ENCODE measurements around the gene SYNE2. TPM values are rescaled to one million over a fixed set of nuclear protein-coding genes. Genes with fewer than 3 reads are reported as not detected.
A peak's percentile ranks its signal among the peaks of the same experiment; 100 is the strongest.

SYNE2 gene
- total RNA-seq, 1 experiment from 2014 or later = 37.5 TPM

GRCh38 chr14:63893701-63894458 is 41.1 kb downstream of the SYNE2 start:
- Histone ChIP-seq H3K9me3 (ENCODE audit: control insufficient read depth, insufficient read depth, low read depth, low read length) (no peaks in the 10 kb centered on the region), H3K4me3 (ENCODE audit: low read depth in 2 of 2, low read length in 2 of 2) (peak overlapping the region in 1 of 2 experiments; percentile 26; a peak in 2 of 4 replicates), H3K36me3 (ENCODE audit: control insufficient read depth, insufficient read depth, low read length) (no peaks in the 10 kb centered on the region), H3K4me1 (ENCODE audit: control insufficient read depth, insufficient read depth, low read length) (peaks cover 65% of the 10 kb centered on the region), H3K27me3 (ENCODE audit: control insufficient read depth, insufficient read depth, low read length) (no peaks in the 10 kb centered on the region), H3K27ac (ENCODE audit: low read length) (peak overlapping the region; percentile 81)
- in situ Hi-C loops (cut with HindIII; ENCODE audit: low pct_unique_long_range_greater_than_20kb, low sequenced_read_pairs) (no loop called here), intact Hi-C loops (cut with micrococcal nuclease; ENCODE audit: unreplicated experiment) (no loop called here)
- DNase-seq (ENCODE audit: low read depth, low spot score) = no peak
- ChIA-PET CTCF (interaction anchor here (0.6 kb wide), 1 partner anchor 48 kb away, joined by 5 read pairs; no protein-coding TSS in a partner anchor), POLR2A (no interaction called here)
- peak; percentile 82 for ATAC-seq
- BruUV-seq (replicated peaks) = no TSS peak
- no peak for TF ChIP-seq REST (IDR thresholded peaks at IDR 0.05; ENCODE audit: insufficient read depth in 1 of 2, low read depth in 2 of 2, low read length in 1 of 2)
- no peak for TF ChIP-seq TCF7L2 (IDR thresholded peaks at IDR 0.05; ENCODE audit: low read depth, low read length)
- no peak for TF ChIP-seq CTCF (IDR thresholded peaks at IDR 0.05)
- TF ChIP-seq SIN3A (IDR thresholded peaks at IDR 0.05; ENCODE audit: borderline replicate concordance, insufficient read depth, low read depth, low read length) = no peak
- no peak for TF ChIP-seq POLR2AphosphoS5 (IDR thresholded peaks at IDR 0.05; ENCODE audit: low read depth, low read length)

GRCh38 chr14:63895510-63895909 is 42.7 kb downstream of the SYNE2 start:
- Histone ChIP-seq H3K36me3 (ENCODE audit: control insufficient read depth, insufficient read depth, low read length) (no peaks in the 10 kb centered on the region), H3K4me3 (ENCODE audit: low read depth in 2 of 2, low read length in 2 of 2) (no peak overlapping the region), H3K27me3 (ENCODE audit: control insufficient read depth, insufficient read depth, low read length) (no peaks in the 10 kb centered on the region), H3K4me1 (ENCODE audit: control insufficient read depth, insufficient read depth, low read length) (peaks cover 62% of the 10 kb centered on the region), H3K9me3 (ENCODE audit: control insufficient read depth, insufficient read depth, low read depth, low read length) (no peaks in the 10 kb centered on the region), H3K27ac (ENCODE audit: low read length) (peak overlapping the region; percentile 81; the same call in 1 of the 2 replicates)
- ChIA-PET CTCF (no interaction called here), POLR2A (no interaction called here)
- DNase-seq (ENCODE audit: low read depth, low spot score) = no peak
- TF ChIP-seq CTCF (IDR thresholded peaks at IDR 0.05) (no peak), TCF7L2 (IDR thresholded peaks at IDR 0.05; ENCODE audit: low read depth, low read length) (no peak), SIN3A (IDR thresholded peaks at IDR 0.05; ENCODE audit: borderline replicate concordance, insufficient read depth, low read depth, low read length) (no peak), POLR2AphosphoS5 (IDR thresholded peaks at IDR 0.05; ENCODE audit: low read depth, low read length) (no peak), REST (IDR thresholded peaks at IDR 0.05; ENCODE audit: insufficient read depth in 1 of 2, low read depth in 2 of 2, low read length in 1 of 2) (no peak)
- BruUV-seq (replicated peaks) = no TSS peak
- intact Hi-C loops (cut with micrococcal nuclease; ENCODE audit: unreplicated experiment) = no loop called here
- in situ Hi-C loops (cut with HindIII; ENCODE audit: low pct_unique_long_range_greater_than_20kb, low sequenced_read_pairs) = no loop called here
- no peak for ATAC-seq

Measured in Panc1 (cell line).